Natural killer cell (primary cell): ENCODE results near the gene MAP3K4. TPM values are rescaled to one million over a fixed set of nuclear protein-coding genes. Genes with fewer than 3 reads are reported as not detected.

Source experiments
- ATAC-seq, 3 donors: fragments of 150-1000 bp in 2 of 3; fragments of 200-7000 bp in 1 of 3; cut with Tn5 transposase; 1 replicate in 1 of 3; 2 replicates in 2 of 3; pipeline ENCODE4 v1.10.0; 2021; ENCODE audit warnings: mild to moderate bottlenecking in 2 of 3, moderate library complexity in 2 of 3
- DNase-seq, 2 donors: peaks; one replicate each; pipeline versions ENCODE4 v3.0.0 to v3.0.0-alpha.2; 2013 to 2021; ENCODE audit warnings: mixed read lengths in 1 of 2
- H3K27ac ChIP-seq: one replicate; pipeline ENCODE4 v1.5.1; 2013; ENCODE audit warnings: mild to moderate bottlenecking, low read length
- H3K27me3 ChIP-seq: one replicate; pipeline ENCODE4 v1.6.1; 2013; ENCODE audit warnings: low read length; ENCODE audit not compliant: control insufficient read depth, insufficient read depth
- H3K36me3 ChIP-seq: one replicate; pipeline ENCODE4 v1.6.1; 2013; ENCODE audit warnings: low read length; ENCODE audit not compliant: control insufficient read depth, insufficient read depth
- H3K4me1 ChIP-seq: one replicate; pipeline ENCODE4 v1.6.1; 2013; ENCODE audit warnings: low read length; ENCODE audit not compliant: control insufficient read depth, insufficient read depth
- H3K4me3 ChIP-seq: one replicate; pipeline ENCODE4 v1.5.1; 2013; ENCODE audit warnings: low read length
- H3K9me3 ChIP-seq: one replicate; pipeline ENCODE4 v1.6.1; 2013; ENCODE audit warnings: low read length; ENCODE audit not compliant: control insufficient read depth, insufficient read depth
- H3K27ac Mint-ChIP-seq, 2 donors: one replicate each; pipeline ENCODE4 v1.8.0; 2022; ENCODE audit warnings: mild to moderate bottlenecking in 2 of 2, mixed read lengths in 2 of 2, moderate library complexity in 1 of 2
- H3K27me3 Mint-ChIP-seq, 2 donors: one replicate each; pipeline ENCODE4 v1.8.0; 2022; ENCODE audit warnings: low read depth in 2 of 2, mixed read lengths in 2 of 2
- H3K36me3 Mint-ChIP-seq: one replicate; pipeline ENCODE4 v1.8.0; 2022; ENCODE audit warnings: mixed read lengths
- H3K4me1 Mint-ChIP-seq, 2 donors: one replicate each; pipeline ENCODE4 v1.8.0; 2022; ENCODE audit warnings: mixed read lengths in 2 of 2
- H3K4me3 Mint-ChIP-seq: one replicate; pipeline ENCODE4 v1.8.0; 2022; ENCODE audit warnings: mild to moderate bottlenecking, moderate library complexity, mixed read lengths
- H3K9me3 Mint-ChIP-seq, 2 donors: one replicate each; pipeline ENCODE4 v1.8.0; 2022; ENCODE audit warnings: mixed read lengths in 2 of 2
- CTCF ChIP-seq: fragments of 200-600 bp; IDR thresholded peaks from one replicate; pipeline ENCODE4 v1.8.0; 2022; ENCODE audit warnings: antibody characterized with exemption
- WGBS: methylation state at CpG from one replicate; pipeline ENCODE4 v1.1.7; 2013; ENCODE audit warnings: missing lambda C conversion rate; ENCODE audit not compliant: insufficient coverage; 5-methylcytosine and 5-hydroxymethylcytosine counted together
- intact Hi-C: fragments of 100-400 bp; cut with micrococcal nuclease; formaldehyde crosslinking; loops from one replicate; pipeline ENCODE4 v1.14.2; 2022
- total RNA-seq, 4 donors: library from RNA; stranded (reverse); fragments of 120-200 nt in 1 of 4; gene quantifications; one replicate each; pipeline versions ENCODE4 v1.2.3 to v1.2.4, GENCODE V29; 2013 to 2022

MAP3K4 gene
- total RNA-seq, 3 donors from 2014 or later (not counting 1 experiment from before 2014, with no cell fraction given) = 46.5 to 79.9 (median 67.0) TPM

GRCh38 chr6:160987265-160987664 lies 4.3 kb upstream of the MAP3K4 start:
- Histone ChIP-seq H3K27me3 (no peaks in the 10 kb centered on the region), H3K9me3 (peaks cover 9% of the 10 kb centered on the region), H3K27ac (no peak overlapping the region), H3K36me3 (no peaks in the 10 kb centered on the region), H3K4me3 (no peak overlapping the region), H3K4me1 (peaks cover 4% of the 10 kb centered on the region)
- TF ChIP-seq CTCF = no peak
- H3K27ac Mint-ChIP-seq = no peak overlapping the region
- H3K9me3 Mint-ChIP-seq = peaks cover 2 to 4% of the 10 kb centered on the region in 2 donors
- DNase-seq = no peak
- 64% methylated on average over 3 of the region's 3 CpGs for WGBS
- intact Hi-C loops = no loop called here
- no peak overlapping the region for H3K4me3 Mint-ChIP-seq
- peaks cover under 1 to 1% of the 10 kb centered on the region in 2 donors for H3K4me1 Mint-ChIP-seq
- no peak for ATAC-seq
- H3K27me3 Mint-ChIP-seq = peaks cover 12 to 27% of the 10 kb centered on the region in 2 donors
- H3K36me3 Mint-ChIP-seq = peaks cover 15% of the 10 kb centered on the region

GRCh38 chr6:160990847-160991405 lies 643 bp upstream of the MAP3K4 start:
- Mint-ChIP-seq H3K36me3 (peaks cover 15% of the 10 kb centered on the region), H3K4me1 (peaks cover 27 to 28% of the 10 kb centered on the region in 2 donors), H3K9me3 (no peaks in the 10 kb centered on the region), H3K27ac (peak overlapping the region; percentile 73 to 94), H3K4me3 (peak overlapping the region; percentile 99), H3K27me3 (peaks cover 4 to 17% of the 10 kb centered on the region in 2 donors)
- H3K36me3 ChIP-seq = no peaks in the 10 kb centered on the region
- H3K9me3 ChIP-seq = no peaks in the 10 kb centered on the region
- no peaks in the 10 kb centered on the region for H3K27me3 ChIP-seq
- 0% methylated on average over 13 of the region's 15 CpGs for WGBS
- intact Hi-C loops = loop anchor here (5.0 kb wide), 1 partner anchor 381 kb away; no protein-coding TSS in a partner anchor
- no peak for TF ChIP-seq CTCF
- ATAC-seq (no peak), DNase-seq (no peak)
- peak overlapping the region; percentile 68 for H3K27ac ChIP-seq
- H3K4me3 ChIP-seq = peak overlapping the region; percentile 57
- H3K4me1 ChIP-seq = peaks cover 7% of the 10 kb centered on the region

GRCh38 chr6:160992061-160992979 lies 751 bp downstream of the MAP3K4 start:
- Histone ChIP-seq H3K27ac (peak overlapping the region; percentile 74), H3K4me3 (peak overlapping the region; percentile 57), H3K9me3 (no peaks in the 10 kb centered on the region), H3K4me1 (peaks cover 7% of the 10 kb centered on the region), H3K36me3 (no peaks in the 10 kb centered on the region), H3K27me3 (no peaks in the 10 kb centered on the region)
- H3K27me3 Mint-ChIP-seq = peaks cover 0 to 5% of the 10 kb centered on the region in 2 donors
- under 1% methylated on average over 47 of the region's 47 CpGs for WGBS
- DNase-seq (peak in 1 of 2 donors; percentile 72), ATAC-seq (peak; percentile 50 to 74 (median 60))
- peaks cover 10% of the 10 kb centered on the region for H3K36me3 Mint-ChIP-seq
- H3K9me3 Mint-ChIP-seq = no peaks in the 10 kb centered on the region
- peak overlapping the region; percentile 99 for H3K4me3 Mint-ChIP-seq
- H3K27ac Mint-ChIP-seq = peak overlapping the region; percentile 88 to 94
- peaks cover 36 to 41% of the 10 kb centered on the region in 2 donors for H3K4me1 Mint-ChIP-seq
- no peak for TF ChIP-seq CTCF
- intact Hi-C loops = loop anchor here (1.0 to 5.0 kb wide), 2 partner anchors 250 to 380 kb away; no protein-coding TSS in a partner anchor
